Raji (cell line): ENCODE results near the gene SPART.

Experiments
- POLR2A ChIP-seq: IDR thresholded peaks from 2 replicates; pipeline ENCODE4 v1.6.1; 2011; ENCODE audit warnings: low read depth, low read length, control low read depth; ENCODE audit not compliant: insufficient read depth

Gene SPART

GRCh38 chr13:36346222-36347083 is at the start of gene SPART:
Gene SPART, minus strand, starts transcription at chr13:36346394. Its CDS starts 10,564 bp downstream, at chr13:36335830.
- no peak for TF ChIP-seq POLR2A

GRCh38 chr13:36395280-36395679 is 49.1 kb upstream of the SPART start:
- TF ChIP-seq POLR2A: no peak

- no peak for TF ChIP-seq POLR2A
Observed at GRCh38 chr13:36385489-36385888, 39.3 kb upstream of the SPART start.

GRCh38 chr13:36382030-36382429 is 35.8 kb upstream of the SPART start:
- TF ChIP-seq POLR2A: no peak

GRCh38 chr13:36377826-36378468 is 31.8 kb upstream of the SPART start:
- TF ChIP-seq POLR2A: no peak

GRCh38 chr13:36374063-36374462 is 27.9 kb upstream of the SPART start:
- TF ChIP-seq POLR2A: no peak

- TF ChIP-seq POLR2A: no peak
Observed at GRCh38 chr13:36371185-36371584, 25.0 kb upstream of the SPART start.

GRCh38 chr13:36370108-36370429 is 23.9 kb upstream of the SPART start:
- no peak for TF ChIP-seq POLR2A

- TF ChIP-seq POLR2A: no peak
Observed at GRCh38 chr13:36369268-36370107, 23.3 kb upstream of the SPART start.

GRCh38 chr13:36366031-36366430 is 19.8 kb upstream of the SPART start:
- no peak for TF ChIP-seq POLR2A

GRCh38 chr13:36363366-36363863 is 17.2 kb upstream of the SPART start:
- no peak for TF ChIP-seq POLR2A

GRCh38 chr13:36362914-36363313 is 16.7 kb upstream of the SPART start:
- TF ChIP-seq POLR2A: no peak

GRCh38 chr13:36362251-36362650 is 16.1 kb upstream of the SPART start:
- TF ChIP-seq POLR2A: no peak

- TF ChIP-seq POLR2A: no peak
Observed at GRCh38 chr13:36360903-36361302, 14.7 kb upstream of the SPART start.

- no peak for TF ChIP-seq POLR2A
Observed at GRCh38 chr13:36359301-36359950, 13.2 kb upstream of the SPART start.

GRCh38 chr13:36358175-36358718 is 12.1 kb upstream of the SPART start:
- TF ChIP-seq POLR2A: no peak
